NT2/D1 (cell line): ENCODE results near the gene CREB3L2.

ENCODE experiments used
- SUZ12 ChIP-seq: IDR thresholded peaks from 2 replicates; pipeline ENCODE4 v1.6.1; 2011; ENCODE audit not compliant: insufficient read length, insufficient read depth; ENCODE audit errors: extremely low read depth
- YY1 ChIP-seq: IDR thresholded peaks from 2 replicates; pipeline ENCODE4 v1.6.1; 2011; ENCODE audit not compliant: insufficient read length, insufficient read depth
- ZNF274 ChIP-seq: IDR thresholded peaks from 2 replicates; pipeline ENCODE4 v1.6.1; 2011; ENCODE audit warnings: mild to moderate bottlenecking, low read depth, low read length

GRCh38 chr7:137950967-137951366, 50.9 kb downstream of the CREB3L2 start:
- no peak for TF ChIP-seq SUZ12
- TF ChIP-seq ZNF274 = no peak
- TF ChIP-seq YY1 = no peak
